A549 (cell line): Measurements from ENCODE around the gene PCNT.

ENCODE experiments used
- CBX2 ChIP-seq: fragments of 200-600 bp; sonication (generic); IDR thresholded peaks from 2 replicates; pipeline ENCODE4 v1.6.1; 2016; ENCODE audit warnings: low read depth, mild to moderate bottlenecking, borderline replicate concordance
- CHD2 ChIP-seq: fragments of 150-350 bp; IDR thresholded peaks from 2 replicates; pipeline ENCODE4 v1.6.1; 2014; ENCODE audit warnings: low read length; ENCODE audit not compliant: partially characterized antibody
- EP300 ChIP-seq, 2 experiments: fragments of >200 bp; sonication (Bioruptor Twin); formaldehyde crosslinking; IDR thresholded peaks; 2 replicates in 1 of 2; 3 replicates in 1 of 2; pipeline ENCODE4 v1.6.1; 2016 to 2017
- HOXA7 ChIP-seq: fragments of 250-450 bp; sonication (Bioruptor Pico); IDR thresholded peaks from 2 replicates; pipeline ENCODE4 v1.5.0; 2020; ENCODE audit warnings: mild to moderate bottlenecking, moderate library complexity
- HOXB13 ChIP-seq: fragments of 250-450 bp; sonication (Bioruptor Pico); IDR thresholded peaks from 2 replicates; pipeline ENCODE4 v1.5.0; 2020; ENCODE audit warnings: low read depth, mild to moderate bottlenecking, moderate library complexity
- KDM5A ChIP-seq: fragments of 200-600 bp; sonication (generic); IDR thresholded peaks from 2 replicates; pipeline ENCODE4 v1.6.1; 2016; ENCODE audit warnings: antibody characterized with exemption, mild to moderate bottlenecking
- POLR2A ChIP-seq: IDR thresholded peaks from 2 replicates; pipeline ENCODE4 v1.6.1; 2012; ENCODE audit warnings: mild to moderate bottlenecking, low read length
- RARB ChIP-seq: fragments of 250-450 bp; sonication (Bioruptor Pico); IDR thresholded peaks from 2 replicates; pipeline ENCODE4 v1.8.0; 2021; ENCODE audit warnings: mild to moderate bottlenecking, moderate library complexity
- SMC3 ChIP-seq: fragments of >200 bp; sonication (Bioruptor Twin); formaldehyde crosslinking; IDR thresholded peaks from 3 replicates; pipeline ENCODE4 v1.6.1; 2018; ENCODE audit warnings: inconsistent platforms
- TF ChIP-seq, protein P1 (sequence below): fragments of >200 bp; sonication (Bioruptor Twin); formaldehyde crosslinking; IDR thresholded peaks from 3 replicates; pipeline ENCODE4 v1.5.1; 2016
- TF ChIP-seq, protein P2 (sequence below): fragments of 200-600 bp; sonication (generic); IDR thresholded peaks from 2 replicates; pipeline ENCODE4 v1.6.1; 2016; ENCODE audit warnings: antibody characterized with exemption, mild to moderate bottlenecking, moderate library complexity

DNA sequence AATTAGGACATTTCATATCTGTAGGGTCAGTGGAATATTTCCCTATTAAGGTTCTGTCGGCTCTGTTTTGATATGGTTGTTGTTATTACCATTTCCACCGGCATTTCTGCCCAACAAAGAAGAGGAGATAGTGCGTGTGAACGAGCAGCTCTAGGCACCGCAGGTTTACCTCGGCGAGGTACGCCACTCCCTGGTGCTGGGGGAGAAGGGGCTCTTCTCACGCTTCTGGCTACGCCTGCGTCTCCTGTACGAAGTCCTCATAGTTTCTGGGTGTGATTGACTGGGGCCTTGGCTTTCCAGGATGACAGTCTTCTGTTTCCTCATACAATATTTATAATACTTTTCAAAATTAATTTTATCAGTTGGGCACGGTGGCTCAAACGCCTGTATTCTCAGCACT, 80.3 kb downstream of the PCNT start:
- no peak for TF ChIP-seq POLR2A
- TF ChIP-seq, protein P1, sequence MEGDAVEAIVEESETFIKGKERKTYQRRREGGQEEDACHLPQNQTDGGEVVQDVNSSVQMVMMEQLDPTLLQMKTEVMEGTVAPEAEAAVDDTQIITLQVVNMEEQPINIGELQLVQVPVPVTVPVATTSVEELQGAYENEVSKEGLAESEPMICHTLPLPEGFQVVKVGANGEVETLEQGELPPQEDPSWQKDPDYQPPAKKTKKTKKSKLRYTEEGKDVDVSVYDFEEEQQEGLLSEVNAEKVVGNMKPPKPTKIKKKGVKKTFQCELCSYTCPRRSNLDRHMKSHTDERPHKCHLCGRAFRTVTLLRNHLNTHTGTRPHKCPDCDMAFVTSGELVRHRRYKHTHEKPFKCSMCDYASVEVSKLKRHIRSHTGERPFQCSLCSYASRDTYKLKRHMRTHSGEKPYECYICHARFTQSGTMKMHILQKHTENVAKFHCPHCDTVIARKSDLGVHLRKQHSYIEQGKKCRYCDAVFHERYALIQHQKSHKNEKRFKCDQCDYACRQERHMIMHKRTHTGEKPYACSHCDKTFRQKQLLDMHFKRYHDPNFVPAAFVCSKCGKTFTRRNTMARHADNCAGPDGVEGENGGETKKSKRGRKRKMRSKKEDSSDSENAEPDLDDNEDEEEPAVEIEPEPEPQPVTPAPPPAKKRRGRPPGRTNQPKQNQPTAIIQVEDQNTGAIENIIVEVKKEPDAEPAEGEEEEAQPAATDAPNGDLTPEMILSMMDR, result no peak
- no peak for TF ChIP-seq SMC3
- TF ChIP-seq CBX2, result no peak
- no peak for TF ChIP-seq RARB (CRISPR knock-in tag)
- no peak for TF ChIP-seq KDM5A
- TF ChIP-seq CHD2, result no peak
- TF ChIP-seq HOXB13 (CRISPR knock-in tag), result no peak
- TF ChIP-seq, protein P2, sequence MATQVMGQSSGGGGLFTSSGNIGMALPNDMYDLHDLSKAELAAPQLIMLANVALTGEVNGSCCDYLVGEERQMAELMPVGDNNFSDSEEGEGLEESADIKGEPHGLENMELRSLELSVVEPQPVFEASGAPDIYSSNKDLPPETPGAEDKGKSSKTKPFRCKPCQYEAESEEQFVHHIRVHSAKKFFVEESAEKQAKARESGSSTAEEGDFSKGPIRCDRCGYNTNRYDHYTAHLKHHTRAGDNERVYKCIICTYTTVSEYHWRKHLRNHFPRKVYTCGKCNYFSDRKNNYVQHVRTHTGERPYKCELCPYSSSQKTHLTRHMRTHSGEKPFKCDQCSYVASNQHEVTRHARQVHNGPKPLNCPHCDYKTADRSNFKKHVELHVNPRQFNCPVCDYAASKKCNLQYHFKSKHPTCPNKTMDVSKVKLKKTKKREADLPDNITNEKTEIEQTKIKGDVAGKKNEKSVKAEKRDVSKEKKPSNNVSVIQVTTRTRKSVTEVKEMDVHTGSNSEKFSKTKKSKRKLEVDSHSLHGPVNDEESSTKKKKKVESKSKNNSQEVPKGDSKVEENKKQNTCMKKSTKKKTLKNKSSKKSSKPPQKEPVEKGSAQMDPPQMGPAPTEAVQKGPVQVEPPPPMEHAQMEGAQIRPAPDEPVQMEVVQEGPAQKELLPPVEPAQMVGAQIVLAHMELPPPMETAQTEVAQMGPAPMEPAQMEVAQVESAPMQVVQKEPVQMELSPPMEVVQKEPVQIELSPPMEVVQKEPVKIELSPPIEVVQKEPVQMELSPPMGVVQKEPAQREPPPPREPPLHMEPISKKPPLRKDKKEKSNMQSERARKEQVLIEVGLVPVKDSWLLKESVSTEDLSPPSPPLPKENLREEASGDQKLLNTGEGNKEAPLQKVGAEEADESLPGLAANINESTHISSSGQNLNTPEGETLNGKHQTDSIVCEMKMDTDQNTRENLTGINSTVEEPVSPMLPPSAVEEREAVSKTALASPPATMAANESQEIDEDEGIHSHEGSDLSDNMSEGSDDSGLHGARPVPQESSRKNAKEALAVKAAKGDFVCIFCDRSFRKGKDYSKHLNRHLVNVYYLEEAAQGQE, result no peak
- TF ChIP-seq HOXA7 (CRISPR knock-in tag), result no peak
- TF ChIP-seq EP300 (IDR thresholded peaks at IDR 0.05), result no peak
